B cell (primary cell): ENCODE data around the gene KIAA1191. TPM values are rescaled to one million over a fixed set of nuclear protein-coding genes. Genes with fewer than 3 reads are reported as not detected.

Experiments used
- polyA plus RNA-seq: library from polyadenylated mRNA; depleted of rRNA; stranded (reverse); fragments of >200 nt; gene quantifications from 2 replicates; pipeline ENCODE4 v1.2.3, GENCODE V29; 2012
- small RNA-seq: library from RNA; depleted of rRNA; stranded (forward); fragments of <200 nt; gene quantifications from one replicate; pipeline ENCODE3, GENCODE V24; 2012; ENCODE audit warnings: low replicate concordance, low read depth; ENCODE audit not compliant: insufficient read length
- total RNA-seq, 2 donors: library from RNA; stranded (reverse); fragments of 120-200 nt in 1 of 2; gene quantifications; 1 replicate in 1 of 2; 2 replicates in 1 of 2; pipeline versions ENCODE4 v1.2.3 to v1.2.4, GENCODE V29; 2013 to 2022

Gene KIAA1191
- total and polyA plus RNA-seq, 2 donors (not counting 1 experiment from before 2014, with no cell fraction given) = 61.2 to 82.9 TPM

Small RNAs within 50 kb of the gene (small RNA-seq; reads per million reads assigned to genes)
- gene MIR1271 = 2.3 reads per million, percentile 25 among the genes with 10 or more reads in this experiment

Other genes starting within 250 kb of the KIAA1191 start
- gene SIMC1, start 123.3 kb downstream of the KIAA1191 start, total RNA-seq = 63.5 and 63.8 TPM in 2 replicates
- 18.7 and 20.6 TPM in 2 replicates for gene SIMC1, start 123.3 kb downstream of the KIAA1191 start, polyA plus RNA-seq
- gene ARL10, start 3.7 kb upstream of the KIAA1191 start, total RNA-seq = 27.9 and 33.6 TPM in 2 replicates
- 12.1 and 13.1 TPM in 2 replicates for gene ARL10, start 3.7 kb upstream of the KIAA1191 start, polyA plus RNA-seq
- gene NOP16, start 26.8 kb upstream of the KIAA1191 start, total RNA-seq = 25.0 and 25.1 TPM in 2 replicates
- gene NOP16, start 26.8 kb upstream of the KIAA1191 start, polyA plus RNA-seq = 27.8 and 35.5 TPM in 2 replicates
- gene HIGD2A, start 27.0 kb upstream of the KIAA1191 start, total RNA-seq = 70.1 and 80.1 TPM in 2 replicates
- 102 and 212 TPM in 2 replicates for gene HIGD2A, start 27.0 kb upstream of the KIAA1191 start, polyA plus RNA-seq
- 29.6 and 29.9 TPM in 2 replicates for gene CLTB, start 54.8 kb upstream of the KIAA1191 start, total RNA-seq
- gene CLTB, start 54.8 kb upstream of the KIAA1191 start, polyA plus RNA-seq = 41.7 and 48.0 TPM in 2 replicates
- gene FAF2, start 86.6 kb upstream of the KIAA1191 start, total RNA-seq = 35.1 and 41.3 TPM in 2 replicates
- gene FAF2, start 86.6 kb upstream of the KIAA1191 start, polyA plus RNA-seq = 10.9 and 16.0 TPM in 2 replicates
- gene RNF44, start 175.6 kb upstream of the KIAA1191 start, total RNA-seq = 220 and 231 TPM in 2 replicates
- 262 and 299 TPM in 2 replicates for gene RNF44, start 175.6 kb upstream of the KIAA1191 start, polyA plus RNA-seq
- gene CDHR2, start 187.6 kb upstream of the KIAA1191 start, total RNA-seq = 1.7 TPM in 2 replicates
- 0.04 and 0.25 TPM in 2 replicates for gene CDHR2, start 187.6 kb upstream of the KIAA1191 start, polyA plus RNA-seq
- gene GPRIN1, start 248.4 kb upstream of the KIAA1191 start, total RNA-seq = 2.1 and 2.7 TPM in 2 replicates
- gene GPRIN1, start 248.4 kb upstream of the KIAA1191 start, polyA plus RNA-seq = 0.35 and 0.72 TPM in 2 replicates